HG02852 (cell line): Measurements from ENCODE around the gene SPINK9.

Experiments
- ATAC-seq: cut with Tn5 transposase; IDR thresholded peaks from one replicate; pipeline ENCODE4 v1.9.1; 2021; ENCODE audit warnings: mild to moderate bottlenecking, moderate library complexity; ENCODE audit not compliant: unreplicated experiment

Gene SPINK9

DNA sequence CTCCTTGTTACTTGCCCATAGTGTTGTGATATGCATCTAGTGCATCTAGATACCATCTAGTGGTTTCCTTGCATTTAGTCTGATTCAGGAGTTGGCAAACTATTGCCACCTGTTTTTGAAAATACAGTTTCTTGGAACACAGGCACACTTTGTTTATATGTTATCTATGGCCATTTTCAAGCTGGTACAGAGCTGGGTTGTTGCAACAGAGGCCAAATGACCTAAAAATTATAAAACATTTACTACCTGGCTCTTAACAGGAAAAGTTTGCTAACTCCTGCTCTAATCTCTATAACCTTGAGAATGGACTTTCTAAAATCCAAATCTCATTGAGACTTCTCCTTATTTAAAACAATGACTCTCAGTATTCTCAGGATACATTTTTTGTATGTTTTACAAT lies 29.0 kb downstream of the SPINK9 start:
- ATAC-seq: no peak

GRCh38 chr5:148368299-148368698 lies 32.9 kb downstream of the SPINK9 start:
- ATAC-seq: no peak

GRCh38 chr5:148372166-148372725 lies 36.9 kb downstream of the SPINK9 start:
- ATAC-seq: no peak

- no peak for ATAC-seq
Observed at GRCh38 chr5:148372893-148373292, 37.5 kb downstream of the SPINK9 start.

DNA sequence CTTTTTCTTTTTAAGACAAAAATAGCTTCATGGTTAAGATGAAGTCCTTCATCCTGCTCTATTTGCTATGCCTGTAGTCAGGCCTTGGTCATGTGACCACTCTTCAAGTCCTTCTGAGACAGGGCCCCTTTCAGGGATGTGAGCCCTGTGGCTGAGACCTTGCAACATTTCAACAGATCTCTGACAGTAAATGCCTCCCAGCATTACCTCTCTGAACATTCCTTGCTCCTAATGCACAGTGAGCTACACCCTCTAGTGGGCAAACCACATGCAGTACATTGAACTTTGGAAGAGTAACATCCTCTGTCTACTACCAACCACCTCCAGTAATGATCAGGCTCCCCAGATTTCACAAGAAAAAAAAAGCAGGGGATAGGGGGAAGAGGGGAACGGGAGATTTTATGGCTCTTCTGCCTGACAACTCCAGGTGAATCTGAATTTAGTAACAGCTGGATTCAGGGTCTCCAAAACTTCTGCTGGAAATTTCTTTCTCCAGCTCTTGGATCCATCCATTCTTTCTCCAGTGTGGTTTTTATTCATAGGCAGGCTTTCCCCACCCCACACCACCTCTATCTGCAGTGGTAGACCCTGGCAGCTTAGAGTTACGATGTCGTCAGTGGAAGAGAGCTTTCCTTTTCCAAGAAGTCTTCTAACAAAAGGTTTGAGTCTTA lies 39.5 kb downstream of the SPINK9 start:
- peak; percentile 89 for ATAC-seq

GRCh38 chr5:148376198-148376597 lies 40.8 kb downstream of the SPINK9 start:
- ATAC-seq: no peak

DNA sequence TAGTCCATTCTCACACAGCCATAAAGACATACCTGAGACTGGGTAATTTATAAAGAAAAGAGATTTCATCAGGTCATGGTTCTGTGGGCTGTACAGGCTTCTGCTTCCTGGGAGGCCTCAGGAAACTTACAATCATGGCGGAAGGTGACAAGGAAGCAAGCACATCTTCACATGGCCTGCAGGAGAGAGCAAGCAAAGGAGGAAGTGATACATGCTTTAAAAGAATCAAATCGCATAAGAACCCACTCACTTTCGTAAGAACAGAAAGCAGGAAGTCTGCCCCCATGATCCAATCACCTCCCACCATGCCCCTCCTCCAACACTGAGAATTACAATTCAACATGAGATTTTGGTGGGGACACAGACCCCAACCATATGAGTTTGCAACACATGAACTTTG lies 43.3 kb downstream of the SPINK9 start:
- ATAC-seq: no peak

- no peak for ATAC-seq
Observed at GRCh38 chr5:148379340-148379739, 44.0 kb downstream of the SPINK9 start.

DNA sequence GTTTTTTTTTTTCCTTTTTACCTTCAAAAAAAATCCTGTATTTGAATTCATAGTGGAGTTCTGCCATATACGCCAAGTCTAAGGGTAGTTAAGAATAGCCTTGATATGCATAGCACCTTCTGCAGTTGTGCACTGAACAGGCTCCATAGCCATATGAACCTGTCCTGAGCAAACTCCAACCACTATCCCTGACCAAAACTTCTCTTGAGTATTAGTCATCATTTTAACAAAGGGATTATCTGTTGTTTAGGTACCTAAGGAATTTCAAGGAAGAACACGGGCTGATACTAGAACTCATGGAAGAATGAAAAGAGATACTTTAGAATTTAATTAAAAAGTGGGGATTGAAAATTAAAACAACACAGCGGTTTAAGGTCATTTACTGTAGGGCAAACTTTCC lies 46.5 kb downstream of the SPINK9 start:
- ATAC-seq: no peak

GRCh38 chr5:148382961-148383360 lies 47.6 kb downstream of the SPINK9 start:
- no peak for ATAC-seq

- ATAC-seq: peak; percentile 98
Observed at GRCh38 chr5:148383564-148384379, 48.4 kb downstream of the SPINK9 start, which contains the start of gene FBXO38. TSS of gene FBXO38 (plus strand) at chr5:148383958. CDS start at chr5:148394777, 10,819 bp downstream.

GRCh38 chr5:148384380-148384737 lies 49.0 kb downstream of the SPINK9 start:
- peak; percentile 29 for ATAC-seq

DNA sequence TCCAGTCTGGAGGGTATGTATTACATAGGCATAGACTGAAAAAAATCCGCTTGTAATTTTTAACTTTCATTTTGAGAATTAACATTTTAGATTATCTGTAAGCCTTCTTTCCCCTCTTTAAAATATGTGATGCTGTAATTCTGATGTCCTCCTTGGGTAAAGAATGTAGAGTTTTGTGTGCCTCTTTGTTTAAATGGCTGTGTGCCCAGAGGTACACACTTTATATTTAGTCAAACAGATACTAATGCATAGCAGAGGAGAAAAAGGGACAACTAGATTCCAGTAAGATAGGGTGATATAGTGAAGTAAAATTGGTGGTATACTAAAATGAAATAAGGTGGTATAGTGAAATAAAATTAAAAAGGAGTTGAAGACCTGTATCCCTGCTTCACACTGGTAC lies 49.7 kb downstream of the SPINK9 start:
- no peak for ATAC-seq

DNA sequence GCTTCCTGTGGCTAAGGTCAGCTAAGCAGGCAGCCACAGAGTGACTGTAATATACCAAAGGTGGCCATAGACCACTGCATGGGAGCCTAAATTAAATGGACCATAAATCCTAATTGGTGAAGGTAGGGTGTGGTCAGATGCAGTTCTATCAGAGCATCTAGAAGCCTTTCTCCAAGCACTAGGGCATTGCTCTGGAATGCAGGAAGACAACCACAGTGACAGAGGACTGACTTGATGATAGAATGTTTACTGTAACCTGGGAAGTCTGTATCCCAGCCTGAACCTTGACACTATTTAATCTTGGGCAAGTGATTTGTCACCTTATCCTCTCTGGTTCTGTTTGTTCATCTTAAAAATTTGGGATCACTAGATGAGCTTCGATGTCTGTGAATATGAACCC lies 50.7 kb downstream of the SPINK9 start:
- ATAC-seq: no peak

- ATAC-seq: no peak
Observed at GRCh38 chr5:148387325-148387724, 52.0 kb downstream of the SPINK9 start.

DNA sequence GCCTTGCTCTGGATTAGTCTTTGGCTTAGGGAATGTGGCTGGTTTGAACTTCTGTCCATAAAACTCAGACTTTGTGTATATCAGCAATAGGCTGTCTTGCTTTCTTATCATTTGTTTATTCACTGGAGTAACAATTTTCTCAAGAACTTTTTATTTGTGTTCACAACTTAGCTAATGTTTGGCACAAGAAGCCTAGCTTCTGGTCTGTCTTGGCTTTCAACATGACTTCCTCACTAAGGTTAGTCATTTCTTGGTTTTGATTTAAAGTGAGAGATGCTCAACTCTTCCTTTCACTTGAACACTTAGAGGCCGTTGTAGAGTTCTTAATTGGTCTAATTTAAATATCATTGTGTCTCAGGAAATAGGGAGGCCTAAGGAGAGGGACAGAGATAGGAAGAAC lies 53.3 kb downstream of the SPINK9 start:
- no peak for ATAC-seq
